ENCODE data around the gene TSPAN9.

Gene TSPAN9

DNA sequence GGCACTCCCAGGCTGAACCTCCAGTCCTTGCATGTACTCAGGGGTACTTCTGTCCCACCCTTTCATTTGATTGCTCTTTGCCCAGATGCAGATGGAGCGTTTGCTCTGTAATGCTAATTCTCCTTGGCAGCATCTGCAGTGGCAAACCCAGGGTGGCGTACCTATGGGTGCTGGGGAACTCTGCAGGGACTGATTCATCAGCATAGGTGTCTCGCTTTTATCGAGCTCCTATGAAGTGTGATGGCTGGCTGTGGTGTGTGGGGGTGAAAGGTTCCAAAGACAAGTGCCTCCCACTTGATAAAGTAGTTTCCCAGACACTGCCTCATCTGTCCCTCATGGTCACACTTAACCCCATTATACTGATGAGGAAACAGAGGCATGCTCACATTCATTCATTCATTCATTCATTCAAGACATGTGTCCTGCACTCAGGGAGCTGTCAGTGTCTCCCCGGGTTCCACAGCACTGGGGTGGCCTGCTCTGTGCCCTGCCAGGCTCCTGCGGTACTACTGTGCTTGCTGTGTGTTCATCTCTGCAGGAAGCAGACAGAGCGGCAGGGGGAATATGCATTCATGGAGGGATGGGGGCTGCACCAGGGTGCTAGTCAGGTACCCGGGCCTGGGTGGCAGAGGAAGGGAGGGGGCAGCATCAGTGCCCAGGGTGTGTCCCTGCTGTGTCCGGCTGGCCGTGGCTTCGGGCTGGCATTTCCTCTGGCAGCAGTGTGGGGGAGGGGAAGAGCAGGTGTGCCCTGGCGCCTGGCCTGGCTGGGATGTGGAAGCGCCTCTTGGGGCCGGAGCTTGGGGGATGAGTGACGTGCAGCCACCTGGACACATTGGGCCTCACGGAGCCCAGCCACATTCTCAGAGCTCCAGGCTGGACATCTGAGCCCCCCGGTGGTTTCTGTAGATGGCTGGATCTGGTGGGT lies 110.9 kb downstream of the TSPAN9 start:
- DNase-seq (ENCODE audit: low read depth, low spot score) = no peak

DNA sequence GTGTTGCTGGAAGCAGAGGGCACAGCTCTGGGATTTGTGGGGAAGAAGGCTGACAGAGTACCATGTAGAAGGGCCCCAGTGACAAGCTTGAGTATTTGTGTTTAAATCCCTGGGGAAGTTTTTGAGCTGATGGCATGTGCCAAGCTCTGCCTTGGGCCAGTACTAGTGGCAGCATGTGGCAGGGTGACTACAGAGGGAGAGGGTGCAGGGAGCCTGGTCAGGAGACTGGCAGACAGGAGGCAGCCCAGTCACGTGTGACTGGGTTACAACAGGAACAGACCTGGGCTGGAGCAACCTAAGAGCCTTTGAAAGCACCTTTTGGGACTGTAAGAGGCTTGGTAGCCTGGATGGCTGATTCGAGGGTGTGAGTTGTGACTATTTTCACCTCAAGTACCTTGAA lies 112.1 kb downstream of the TSPAN9 start:
- DNase-seq (ENCODE audit: low read depth, low spot score) = no peak

DNA sequence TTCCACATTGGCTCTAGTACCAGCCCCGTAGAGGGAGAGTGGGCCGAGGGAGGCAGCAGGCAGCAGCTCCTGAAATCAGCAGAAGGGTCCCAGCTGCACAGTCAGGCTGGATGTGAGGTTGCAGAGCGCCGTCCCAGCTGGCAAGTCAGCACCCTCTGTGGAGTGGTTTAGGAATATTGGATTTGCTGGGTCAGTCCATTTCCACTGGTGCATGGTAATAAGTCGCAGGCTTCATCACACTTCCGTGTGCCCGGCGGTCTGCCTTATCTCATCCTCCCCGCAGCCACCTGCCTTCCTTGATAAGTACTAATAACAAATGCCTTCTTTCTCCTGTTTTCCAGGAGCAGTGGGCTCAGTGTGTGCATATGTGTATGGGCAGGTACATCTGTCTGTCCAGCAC lies 112.9 kb downstream of the TSPAN9 start:
- DNase-seq (ENCODE audit: low read depth, low spot score) = no peak

DNA sequence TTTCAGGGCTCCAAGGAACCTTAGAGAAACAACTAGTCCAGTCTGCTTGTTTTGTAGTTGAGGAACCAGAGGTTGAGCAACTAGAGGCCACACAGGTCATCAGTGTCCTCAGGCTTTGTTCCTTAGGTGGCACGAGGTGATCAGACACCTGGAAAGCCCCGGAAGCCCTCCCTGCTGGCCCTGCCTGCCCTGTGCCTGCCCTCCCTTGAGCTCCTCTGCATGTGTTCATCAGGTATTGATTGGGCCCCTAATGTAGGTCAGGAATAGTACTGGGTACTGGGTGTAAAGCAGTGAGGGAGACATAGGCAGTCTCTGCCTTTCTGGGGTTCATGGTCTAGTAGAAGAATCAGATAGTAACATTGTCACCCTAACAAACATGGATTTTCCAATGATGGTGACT lies 114.3 kb downstream of the TSPAN9 start:
- no peak for DNase-seq (ENCODE audit: low read depth, low spot score)

DNA sequence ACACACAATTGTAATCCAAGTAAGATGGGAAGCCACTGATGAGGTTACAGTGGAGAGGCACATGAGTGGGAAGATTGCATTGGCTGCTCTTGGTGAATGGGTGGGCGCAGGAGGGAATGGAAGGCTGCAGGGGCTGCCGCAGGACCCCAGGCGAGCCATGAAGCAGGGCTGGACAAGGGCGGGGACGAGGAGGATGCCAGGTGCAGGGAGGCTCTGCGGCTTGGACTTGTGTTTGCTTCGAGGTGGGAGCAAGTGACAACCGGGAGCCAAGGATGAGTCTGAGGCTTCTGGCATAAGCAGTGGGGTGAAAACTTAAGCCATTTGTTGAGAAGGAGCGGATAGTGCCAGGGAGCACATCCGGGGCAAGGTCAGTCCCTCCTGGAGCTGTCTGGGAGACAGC lies 115.0 kb downstream of the TSPAN9 start:
- DNase-seq (ENCODE audit: low read depth, low spot score) = no peak

DNA sequence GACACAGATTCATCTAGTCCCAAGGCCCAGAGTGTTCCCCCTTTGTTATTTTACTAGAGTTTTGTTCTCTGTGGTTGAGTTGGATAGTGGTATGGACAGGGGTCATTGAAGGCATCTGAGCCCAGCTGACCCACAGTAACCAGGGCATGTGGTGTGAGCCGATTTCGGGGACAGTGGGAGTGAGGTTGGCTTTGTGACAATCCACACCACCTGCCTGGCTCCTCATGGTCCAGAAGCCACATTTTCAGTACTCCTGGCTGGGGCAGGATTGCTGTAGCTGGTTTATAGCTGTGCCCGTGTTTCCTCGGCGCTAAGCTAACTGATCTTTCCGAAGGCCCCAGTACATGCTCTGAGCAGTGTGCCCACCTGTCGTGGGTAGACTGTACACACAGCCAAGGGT lies 116.0 kb downstream of the TSPAN9 start:
- no peak for DNase-seq (ENCODE audit: low read depth, low spot score)

DNA sequence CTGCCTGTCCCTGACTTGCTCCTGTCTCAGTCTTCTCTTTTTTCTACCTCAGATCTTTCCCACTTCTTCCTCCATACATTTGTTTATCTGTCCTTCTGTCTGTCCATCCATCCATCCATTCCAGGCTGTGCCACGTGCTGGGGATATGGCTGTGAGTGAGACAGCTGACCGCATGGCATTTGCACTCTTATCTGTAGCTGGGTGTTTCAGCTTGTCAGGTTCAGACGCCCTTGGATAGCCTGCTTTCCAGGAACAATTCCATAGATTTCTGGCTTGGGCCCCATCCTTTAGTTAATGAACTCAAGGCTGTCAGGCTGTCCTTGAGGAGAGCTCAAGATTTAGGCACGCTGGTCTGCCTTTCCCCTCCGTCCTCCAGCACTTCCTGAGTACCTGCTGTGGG lies 116.6 kb downstream of the TSPAN9 start:
- no peak for DNase-seq (ENCODE audit: low read depth, low spot score)

DNA sequence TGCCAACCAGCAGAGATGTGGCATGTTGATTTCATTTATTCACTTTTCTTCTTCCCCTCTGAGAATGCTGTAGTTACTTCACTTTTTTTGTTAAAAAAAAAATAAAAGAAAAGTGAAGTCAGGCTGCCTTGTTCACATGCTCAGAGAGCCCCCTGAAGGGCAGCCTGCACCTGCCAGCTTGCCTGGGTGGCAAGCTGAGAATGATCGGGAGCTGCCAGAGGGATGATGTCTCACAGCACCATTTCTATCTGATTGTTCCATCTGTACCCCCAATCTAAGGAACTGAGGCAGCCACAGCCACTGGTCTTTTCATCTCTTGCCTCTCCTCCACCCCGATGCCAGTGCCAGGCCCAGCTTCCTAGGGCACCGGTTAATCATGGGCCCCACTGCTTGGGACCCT lies 118.2 kb downstream of the TSPAN9 start:
- DNase-seq (ENCODE audit: low read depth, low spot score) = no peak

DNA sequence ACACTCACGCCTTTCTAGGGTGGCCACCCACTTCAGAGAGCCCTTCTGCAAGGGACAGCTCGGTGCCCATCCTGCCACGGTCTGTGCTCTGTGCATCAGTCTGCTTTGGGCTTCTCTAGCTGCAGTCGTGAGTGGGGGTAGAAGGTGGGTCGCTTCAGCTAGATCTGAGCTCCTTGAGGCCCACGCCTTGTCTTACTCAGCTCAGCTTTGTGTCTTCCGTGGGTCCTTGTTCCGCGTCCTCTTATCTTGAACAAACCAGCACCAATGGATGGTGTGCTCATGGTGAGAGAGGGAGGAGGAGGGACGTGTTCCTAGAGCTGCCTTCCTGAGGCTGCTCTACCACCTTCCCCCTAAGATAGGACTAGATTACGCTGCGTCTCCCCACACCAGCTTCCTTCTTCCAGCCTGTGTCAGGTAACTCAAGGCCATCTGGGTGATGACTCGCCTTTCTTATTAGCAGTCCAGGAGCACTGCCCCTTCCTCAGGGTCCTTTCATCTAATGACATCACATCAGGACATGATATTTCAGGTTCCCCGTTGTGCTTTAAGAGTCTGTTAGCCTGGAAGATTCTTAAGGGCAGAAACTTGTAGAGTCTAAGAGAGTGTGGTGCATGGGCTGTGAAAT lies 118.8 kb downstream of the TSPAN9 start:
- no peak for DNase-seq (ENCODE audit: low read depth, low spot score)

DNA sequence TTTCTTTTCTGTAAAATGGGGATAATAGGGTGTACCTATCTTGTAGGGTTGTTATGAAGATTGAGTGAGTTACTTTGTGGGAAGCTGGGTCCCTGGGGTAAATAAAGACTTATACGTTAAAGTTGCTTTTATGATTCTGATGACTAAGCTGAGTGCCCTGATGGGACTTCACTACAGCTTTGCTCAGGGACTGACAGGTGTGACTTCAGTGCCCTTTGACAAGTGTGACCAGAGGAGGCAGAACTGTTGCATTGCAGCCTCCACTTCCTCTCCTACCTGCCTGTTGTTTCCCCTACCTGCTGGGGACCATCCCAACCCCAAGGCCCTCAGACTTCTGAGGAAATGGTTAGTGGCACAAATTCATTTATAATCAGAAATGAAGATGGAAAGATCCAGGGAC lies 119.3 kb downstream of the TSPAN9 start:
- DNase-seq (ENCODE audit: low read depth, low spot score) = no peak

DNA sequence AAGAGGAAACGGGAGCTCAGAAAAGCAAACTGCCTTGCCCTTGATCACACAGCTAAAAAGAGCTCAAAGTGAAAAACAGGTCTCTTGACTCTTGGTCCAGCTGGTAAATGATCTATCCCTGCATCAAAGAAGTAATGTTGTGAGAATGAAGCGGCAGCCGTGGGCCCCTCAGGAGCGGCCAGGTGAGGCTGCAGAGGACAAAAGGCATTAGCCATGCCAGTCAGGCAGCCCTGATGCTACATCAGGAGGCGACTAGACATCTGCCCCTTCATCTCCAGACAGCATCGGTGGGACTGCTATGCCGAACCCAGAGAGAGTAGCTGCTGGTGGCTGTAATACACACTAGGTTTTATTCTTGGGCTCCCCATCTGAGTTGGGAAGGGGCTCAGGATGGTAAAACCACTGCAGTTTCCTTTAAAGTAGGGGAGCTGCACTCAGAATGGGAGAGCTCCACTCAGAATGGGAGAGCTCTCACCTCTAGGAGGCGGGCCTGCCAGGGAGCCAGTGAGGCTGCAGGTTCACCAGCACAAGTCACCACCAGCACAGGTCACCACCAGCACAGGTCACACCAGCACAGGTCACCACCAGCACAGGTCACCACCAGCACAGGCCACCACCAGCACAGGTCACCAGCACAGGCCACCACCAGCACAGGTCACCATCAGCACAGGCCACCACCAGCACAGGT lies 120.1 kb downstream of the TSPAN9 start:
- no peak for DNase-seq (ENCODE audit: low read depth, low spot score)

DNA sequence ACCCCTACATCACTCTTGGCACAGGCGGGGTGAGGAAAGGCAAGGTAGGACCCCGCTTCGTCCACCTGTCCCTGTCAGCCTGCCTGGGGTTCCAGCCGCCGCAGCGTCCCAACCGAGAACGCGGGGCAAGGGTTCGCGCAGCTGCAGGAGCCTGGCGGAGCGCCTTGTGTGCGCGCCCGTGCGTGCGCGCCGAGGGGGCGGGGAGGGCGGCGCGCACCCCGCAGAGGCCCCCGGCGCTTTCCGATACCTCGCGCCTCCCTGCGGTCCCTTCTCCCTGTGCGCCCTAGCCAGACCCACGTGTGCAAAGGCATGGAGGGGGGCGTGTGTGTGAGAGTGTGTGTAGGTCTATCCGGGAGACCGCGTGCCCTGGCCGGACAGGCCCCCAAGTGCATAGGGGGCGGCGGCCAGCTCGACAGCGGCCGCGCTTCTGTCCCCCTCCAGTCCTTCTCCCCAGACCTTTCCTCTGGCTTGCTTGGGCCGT lies 122.4 kb downstream of the TSPAN9 start:
- DNase-seq (ENCODE audit: low read depth, low spot score) = no peak

DNA sequence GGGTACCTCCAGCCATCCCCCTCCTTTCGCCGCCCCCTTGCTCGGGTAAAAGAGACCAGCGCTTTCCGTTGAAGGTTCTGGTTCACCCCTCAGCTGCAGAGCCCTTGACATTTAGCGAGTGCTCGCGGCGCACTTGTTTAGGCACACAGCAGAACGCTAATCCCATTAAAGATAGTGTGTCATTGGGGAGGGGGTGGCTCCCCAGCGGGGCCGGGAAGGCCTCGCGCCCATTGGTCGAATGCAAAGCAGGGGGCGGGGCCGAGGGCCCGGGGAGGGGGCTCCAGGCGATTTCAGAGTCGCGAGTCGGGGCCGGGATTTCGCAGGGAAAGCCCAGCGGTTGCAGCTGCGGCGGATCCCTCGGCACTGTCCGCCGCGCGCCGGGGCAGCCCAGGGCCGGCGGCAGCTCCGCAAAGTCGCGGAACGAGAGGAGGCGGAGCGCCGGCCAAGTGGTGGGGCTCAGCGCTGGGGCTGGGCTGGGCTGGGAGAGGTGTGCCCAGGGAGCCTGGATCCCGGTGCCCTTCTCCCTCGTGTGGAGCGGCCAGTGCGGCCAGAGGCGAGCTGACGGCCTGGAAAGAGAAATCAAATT lies 122.9 kb downstream of the TSPAN9 start:
- DNase-seq (ENCODE audit: low read depth, low spot score) = no peak

DNA sequence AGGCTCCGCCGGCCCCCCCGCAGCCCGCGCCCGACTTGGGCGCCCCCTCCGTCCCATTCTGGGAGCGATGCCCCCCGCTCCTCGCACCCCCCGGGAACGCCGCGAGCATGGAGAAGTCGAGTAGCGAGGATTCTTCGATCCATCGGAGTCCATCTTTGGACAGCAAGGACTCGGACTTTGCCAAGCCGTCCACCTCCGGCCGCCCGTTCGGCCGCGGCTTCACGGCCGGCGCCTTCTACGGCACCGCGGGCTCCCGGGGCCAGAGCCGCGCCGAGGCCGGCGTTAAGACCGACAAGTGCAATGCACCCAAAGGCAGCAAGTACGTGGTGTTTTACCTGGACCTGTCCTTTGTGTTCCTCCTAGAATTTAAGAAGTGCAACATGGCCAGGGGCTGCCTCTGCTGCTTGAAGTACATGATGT lies 123.6 kb downstream of the TSPAN9 start:
- DNase-seq (ENCODE audit: low read depth, low spot score) = no peak

DNA sequence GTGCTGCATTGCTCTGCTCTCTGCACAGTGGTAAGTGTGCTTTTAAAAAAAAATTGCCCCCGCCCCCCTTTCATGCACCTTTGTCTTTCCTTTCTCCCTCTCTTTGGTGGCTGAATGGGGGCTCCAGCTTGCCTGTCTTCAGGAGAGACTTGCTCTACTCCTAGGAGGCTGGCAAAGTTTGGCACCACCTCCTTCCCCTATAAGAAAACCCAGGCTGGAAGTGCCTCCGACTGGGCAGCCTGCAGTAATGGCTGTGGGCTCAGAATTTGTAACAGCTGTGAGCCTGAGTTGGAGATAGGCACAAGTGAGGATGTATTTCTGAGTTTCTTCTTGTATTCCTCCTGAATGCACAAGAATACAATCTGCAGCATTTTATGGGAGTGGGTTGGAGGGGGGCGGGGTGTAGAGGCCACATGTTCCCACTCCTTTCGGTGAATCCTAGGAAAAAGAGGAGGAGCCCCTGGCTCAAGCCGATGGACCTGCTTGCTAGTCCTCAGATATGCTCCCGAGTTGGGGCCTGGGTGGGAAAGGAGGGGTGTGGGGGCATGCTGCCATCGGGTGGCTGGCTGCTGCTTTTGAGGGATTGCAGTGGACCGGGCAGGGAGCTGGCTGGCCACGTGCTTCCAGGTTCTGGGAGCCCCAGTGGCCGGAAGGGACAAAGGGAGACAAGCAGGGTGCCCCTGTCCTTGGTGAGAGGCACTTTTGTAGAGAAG lies 124.3 kb downstream of the TSPAN9 start:
- no peak for DNase-seq (ENCODE audit: low read depth, low spot score)

DNA sequence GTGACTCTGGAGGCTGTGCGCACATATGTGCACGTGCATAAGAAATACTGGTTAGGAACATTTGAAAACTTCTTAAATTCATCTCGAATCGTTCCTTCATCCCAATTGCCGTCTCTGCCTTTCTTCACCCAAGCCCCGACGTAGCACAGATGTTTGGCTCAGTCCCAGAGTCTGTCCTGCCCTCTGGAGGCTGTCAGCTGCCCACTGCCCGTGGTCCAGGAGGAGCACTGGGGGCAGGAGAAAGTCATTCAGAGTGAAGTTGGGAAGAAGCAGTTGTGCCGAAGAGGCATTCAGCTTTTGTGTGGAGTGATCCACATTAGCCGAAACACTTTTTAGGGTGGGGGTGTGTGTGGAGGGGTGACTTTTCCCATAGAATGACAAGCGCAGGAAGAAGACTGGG lies 124.9 kb downstream of the TSPAN9 start:
- DNase-seq (ENCODE audit: low read depth, low spot score) = no peak

DNA sequence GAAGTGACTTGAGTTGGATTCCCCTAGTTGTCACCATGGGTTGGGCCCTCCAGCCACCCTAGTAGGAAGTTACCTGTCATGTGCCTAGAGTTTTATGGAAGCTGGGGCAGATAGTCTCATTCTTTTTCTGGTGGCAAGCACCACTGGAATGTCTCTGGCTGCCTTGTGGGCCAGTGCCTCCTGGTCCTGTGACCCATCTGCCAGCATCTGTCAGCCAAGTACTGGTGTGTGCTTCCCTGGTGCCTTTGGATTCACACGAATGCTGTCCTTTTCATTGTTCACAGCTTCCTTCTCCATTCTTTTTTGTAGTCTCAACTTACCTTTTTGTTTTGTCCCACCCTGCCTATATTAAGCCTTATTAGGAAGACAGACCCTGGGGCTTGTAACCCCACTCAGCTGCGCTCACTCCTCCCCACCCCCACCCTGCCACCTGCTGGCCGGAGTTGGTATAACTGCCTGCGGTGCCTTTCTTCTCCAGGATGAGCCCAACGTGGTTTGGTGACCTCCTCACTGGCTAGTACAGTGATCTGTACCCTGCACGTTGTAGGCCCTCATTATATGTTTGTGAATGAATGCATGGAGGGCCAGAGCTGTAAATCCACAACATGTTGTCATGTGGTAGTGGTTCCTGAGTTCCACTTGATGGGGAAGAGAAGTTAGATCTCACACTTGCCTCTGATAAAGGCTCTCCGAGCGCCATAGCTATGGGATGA lies 125.7 kb downstream of the TSPAN9 start:
- DNase-seq (ENCODE audit: low read depth, low spot score) = no peak

DNA sequence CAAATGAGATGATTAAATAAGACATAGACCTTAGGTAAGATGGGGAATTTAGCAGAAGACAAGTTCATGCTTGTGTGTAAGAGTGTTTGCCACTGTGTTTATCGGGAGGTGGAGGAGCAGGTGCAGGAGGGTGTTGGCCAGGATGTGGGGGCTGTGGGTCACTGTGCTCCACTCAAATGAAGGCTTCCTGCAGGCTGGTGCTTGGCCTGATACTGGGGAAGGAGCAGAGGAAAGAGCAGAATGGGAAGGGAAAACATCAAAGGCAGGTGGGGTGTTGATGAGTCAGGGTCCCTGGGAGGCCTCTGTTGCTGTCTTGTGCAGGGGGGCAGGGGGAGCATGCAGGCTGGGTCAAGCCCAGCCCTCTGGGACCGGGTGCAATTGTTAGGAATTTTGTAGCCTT lies 126.5 kb downstream of the TSPAN9 start:
- no peak for DNase-seq (ENCODE audit: low read depth, low spot score)

DNA sequence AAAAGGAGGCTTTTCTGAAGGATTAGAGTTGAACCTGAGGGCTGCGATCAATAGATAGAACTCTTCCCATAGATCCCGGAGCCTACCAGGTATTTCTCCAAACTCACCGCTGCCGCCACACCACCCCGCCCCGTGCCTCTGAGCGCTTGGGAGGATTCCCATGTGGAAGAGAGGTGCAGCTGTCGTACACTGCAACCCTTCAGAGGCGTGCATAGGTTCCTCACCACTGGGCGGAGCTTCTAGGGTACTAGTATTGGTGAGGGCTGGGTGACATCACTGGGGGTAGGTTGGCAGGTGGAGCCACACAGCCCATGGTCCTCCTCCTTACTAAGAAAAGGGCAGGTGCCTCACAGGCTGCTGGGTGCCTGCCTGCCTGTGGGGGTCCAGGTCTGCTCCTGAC lies 127.0 kb downstream of the TSPAN9 start:
- no peak for DNase-seq (ENCODE audit: low read depth, low spot score)

DNA sequence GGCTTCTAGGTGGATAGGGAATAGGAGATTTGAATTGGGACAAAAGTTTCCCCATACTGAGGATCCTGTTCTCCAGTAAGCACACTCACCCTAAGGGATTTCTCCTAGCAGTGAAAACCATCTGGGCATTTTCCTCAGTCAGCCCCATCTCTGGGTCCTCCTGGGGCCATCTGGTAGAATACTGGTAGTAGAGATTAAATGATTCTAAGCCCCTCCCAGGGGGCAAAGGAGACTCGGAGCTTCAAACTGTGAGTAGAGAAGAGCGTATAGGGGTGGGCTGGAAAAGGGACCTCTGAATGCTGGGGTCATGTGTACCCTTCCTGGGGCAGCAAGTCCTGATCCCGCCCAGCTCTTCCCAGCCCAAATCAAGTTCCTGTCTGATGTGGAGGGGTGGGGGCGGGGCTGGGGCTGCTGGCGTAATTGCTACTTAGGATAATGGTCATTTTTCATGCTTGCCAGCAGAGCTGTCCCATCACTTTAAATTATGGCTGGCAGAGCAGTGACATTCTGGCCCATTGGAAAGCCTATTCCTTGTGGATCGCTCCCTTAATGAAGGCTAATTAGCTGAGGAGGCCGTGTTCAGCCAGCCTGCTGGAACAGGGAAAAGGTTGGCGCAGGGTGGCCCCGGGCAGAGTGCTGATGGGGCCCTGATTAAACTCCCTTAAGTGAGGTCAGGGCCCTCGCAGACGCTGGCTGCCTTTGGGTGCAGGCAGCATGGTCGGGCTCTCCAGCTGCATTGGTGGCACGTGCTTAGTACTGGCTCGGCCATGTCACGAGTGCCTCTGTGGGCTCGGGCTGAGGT lies 127.8 kb downstream of the TSPAN9 start:
- DNase-seq (ENCODE audit: low read depth, low spot score) = no peak

All from activated CD4-positive, CD25-positive, alpha-beta regulatory T cell treated with anti-CD3 and anti-CD28 coated beads, Interleukin-2, amount 50 U/mL, for 16 hours (primary cell).